Astrocyte (in vitro differentiated cells and primary cell): ENCODE results near the gene CERS6.

Source experiments
- EZH2 ChIP-seq: IDR thresholded peaks from 2 replicates; pipeline ENCODE4 v1.6.1; 2012; ENCODE audit warnings: mild to moderate bottlenecking, low read length, inconsistent platforms; ENCODE audit not compliant: insufficient read depth
- TF ChIP-seq, protein P1 (sequence below): IDR thresholded peaks from 2 replicates; pipeline ENCODE4 v1.5.1; 2011; ENCODE audit warnings: low read depth, mild to moderate bottlenecking, inconsistent platforms, low read length, moderate library complexity; ENCODE audit not compliant: insufficient read depth

DNA sequence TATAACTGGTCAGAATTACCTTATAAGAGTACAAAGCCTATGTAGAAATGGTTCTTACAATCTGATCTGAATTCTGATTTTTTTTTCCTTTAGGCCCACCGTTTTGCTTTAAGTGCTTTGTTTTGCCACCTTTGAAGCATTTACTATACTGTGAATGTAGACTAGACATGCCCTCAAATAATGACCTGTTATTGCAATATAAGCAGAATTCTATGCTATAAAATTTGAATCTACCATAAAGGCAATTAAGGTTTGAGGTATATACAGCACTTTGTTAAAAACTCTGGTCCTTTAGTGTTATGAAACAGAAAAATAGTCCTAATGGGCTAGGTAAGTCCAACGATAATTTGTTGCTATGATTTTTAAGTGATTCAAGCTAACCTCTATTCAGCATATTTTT, 259.8 kb downstream of the CERS6 start:
- no peak for TF ChIP-seq EZH2
- TF ChIP-seq, protein P1, sequence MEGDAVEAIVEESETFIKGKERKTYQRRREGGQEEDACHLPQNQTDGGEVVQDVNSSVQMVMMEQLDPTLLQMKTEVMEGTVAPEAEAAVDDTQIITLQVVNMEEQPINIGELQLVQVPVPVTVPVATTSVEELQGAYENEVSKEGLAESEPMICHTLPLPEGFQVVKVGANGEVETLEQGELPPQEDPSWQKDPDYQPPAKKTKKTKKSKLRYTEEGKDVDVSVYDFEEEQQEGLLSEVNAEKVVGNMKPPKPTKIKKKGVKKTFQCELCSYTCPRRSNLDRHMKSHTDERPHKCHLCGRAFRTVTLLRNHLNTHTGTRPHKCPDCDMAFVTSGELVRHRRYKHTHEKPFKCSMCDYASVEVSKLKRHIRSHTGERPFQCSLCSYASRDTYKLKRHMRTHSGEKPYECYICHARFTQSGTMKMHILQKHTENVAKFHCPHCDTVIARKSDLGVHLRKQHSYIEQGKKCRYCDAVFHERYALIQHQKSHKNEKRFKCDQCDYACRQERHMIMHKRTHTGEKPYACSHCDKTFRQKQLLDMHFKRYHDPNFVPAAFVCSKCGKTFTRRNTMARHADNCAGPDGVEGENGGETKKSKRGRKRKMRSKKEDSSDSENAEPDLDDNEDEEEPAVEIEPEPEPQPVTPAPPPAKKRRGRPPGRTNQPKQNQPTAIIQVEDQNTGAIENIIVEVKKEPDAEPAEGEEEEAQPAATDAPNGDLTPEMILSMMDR, result no peak
